GM06990 (cell line): ENCODE data around the gene APBA2.

ENCODE experiments used
- DNase-seq: peaks from one replicate; pipeline ENCODE4 v3.0.0-alpha.2; 2011; ENCODE audit not compliant: insufficient read length; ENCODE audit errors: extremely low read depth
- H3K27me3 ChIP-seq: replicated peaks from 2 replicates; pipeline ENCODE4 v1.6.0; 2011; ENCODE audit warnings: low read length; ENCODE audit not compliant: control insufficient read depth, insufficient read depth
- H3K36me3 ChIP-seq: 2 replicates; pipeline ENCODE4 v1.5.1; 2011; ENCODE audit warnings: low read length; ENCODE audit not compliant: control insufficient read depth, insufficient read depth
- H3K4me3 ChIP-seq: replicated peaks from 2 replicates; pipeline ENCODE4 v1.5.1; 2011; ENCODE audit warnings: low read depth, mild to moderate bottlenecking, control low read depth, low read length
- CTCF ChIP-seq: IDR thresholded peaks from 2 replicates; pipeline ENCODE4 v1.5.1; 2011; ENCODE audit warnings: low read length, control low read depth, mild to moderate bottlenecking, inconsistent platforms; ENCODE audit not compliant: insufficient read depth, poor library complexity, severe bottlenecking

Gene APBA2

DNA sequence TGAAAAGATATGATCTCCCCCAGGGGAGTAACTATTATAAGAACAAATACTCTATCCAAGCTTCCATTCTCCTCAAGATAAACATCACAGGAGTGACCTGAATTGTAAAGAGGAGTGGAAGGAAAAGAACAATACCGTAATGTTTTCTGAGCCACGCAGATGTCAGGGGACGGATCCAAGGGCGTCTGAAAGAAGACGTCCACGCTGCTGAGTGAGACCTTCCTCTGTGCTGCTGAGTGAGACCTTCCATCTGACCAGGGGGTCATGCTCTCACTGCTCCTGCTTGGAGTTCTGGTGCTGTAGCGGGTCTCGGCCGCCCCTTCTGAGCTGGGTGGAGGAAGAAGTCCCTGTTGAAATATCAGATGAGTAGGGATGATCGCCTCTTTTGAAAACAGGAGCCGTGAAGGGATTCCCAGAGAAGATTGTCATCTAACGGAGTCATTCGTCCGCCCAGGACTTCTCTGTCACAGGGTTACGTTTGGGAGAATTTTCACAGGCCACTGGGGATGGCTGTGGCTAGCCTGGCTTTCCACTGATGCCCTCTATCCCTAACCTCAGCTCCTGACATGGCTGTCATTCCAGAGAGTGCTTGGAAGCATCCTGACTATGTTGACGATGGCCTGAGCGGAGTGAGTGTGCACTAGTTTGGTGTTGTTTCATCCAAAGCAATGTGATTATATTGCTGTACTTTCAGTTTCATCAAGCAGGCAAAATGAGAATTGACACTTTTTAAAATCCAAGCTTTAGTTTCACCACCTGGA lies 184.9 kb downstream of the APBA2 start:
- no peaks in the 10 kb centered on the region for H3K27me3 ChIP-seq
- no peak for TF ChIP-seq CTCF
- no peaks in the 10 kb centered on the region for H3K36me3 ChIP-seq
- no peak overlapping the region for H3K4me3 ChIP-seq
- no peak for DNase-seq

- Histone ChIP-seq H3K27me3 (no peaks in the 10 kb centered on the region), H3K36me3 (no peaks in the 10 kb centered on the region), H3K4me3 (no peak overlapping the region)
- no peak for TF ChIP-seq CTCF
- no peak for DNase-seq
Measured at GRCh38 chr15:29071232-29071881, 185.6 kb downstream of the APBA2 start.

DNA sequence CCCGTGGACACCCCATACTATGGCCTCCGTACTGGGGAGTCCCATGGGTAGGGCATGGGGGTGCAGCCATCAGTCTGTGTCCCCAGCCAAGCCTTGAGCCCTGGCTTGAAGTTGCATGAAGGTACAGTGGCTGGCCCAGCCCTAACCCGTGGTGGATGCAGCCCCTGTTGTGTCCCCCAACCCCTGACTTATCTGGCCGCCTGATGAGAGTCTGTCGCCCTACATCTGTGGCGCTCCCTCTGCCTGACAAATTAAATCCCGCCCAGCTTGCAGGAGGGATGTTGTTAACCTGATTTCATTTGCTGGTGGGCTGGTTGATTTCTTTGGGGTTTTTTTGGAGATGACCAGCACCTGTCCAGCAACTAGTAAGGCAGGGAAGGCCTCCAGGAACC lies 186.1 kb downstream of the APBA2 start:
- Histone ChIP-seq H3K4me3 (no peak overlapping the region), H3K27me3 (no peaks in the 10 kb centered on the region), H3K36me3 (no peaks in the 10 kb centered on the region)
- no peak for TF ChIP-seq CTCF
- no peak for DNase-seq

- Histone ChIP-seq H3K4me3 (no peak overlapping the region), H3K36me3 (no peaks in the 10 kb centered on the region), H3K27me3 (0 out of 2 replicates have a peak, but pooled peaks cover 1% of the 10 kb centered on the region)
- no peak for DNase-seq
- TF ChIP-seq CTCF, result no peak
Measured at GRCh38 chr15:29072444-29072843, 186.7 kb downstream of the APBA2 start.

- Histone ChIP-seq H3K27me3 (0 out of 2 replicates have a peak, but pooled peaks cover 1% of the 10 kb centered on the region), H3K36me3 (no peaks in the 10 kb centered on the region), H3K4me3 (no peak overlapping the region)
- no peak for TF ChIP-seq CTCF
- DNase-seq, result no peak
Measured at GRCh38 chr15:29074045-29074444, 188.3 kb downstream of the APBA2 start.

- Histone ChIP-seq H3K4me3 (no peak overlapping the region), H3K36me3 (no peaks in the 10 kb centered on the region), H3K27me3 (0 out of 2 replicates have a peak, but pooled peaks cover 1% of the 10 kb centered on the region)
- no peak for DNase-seq
- TF ChIP-seq CTCF, result no peak
Measured at GRCh38 chr15:29078541-29078940, 192.8 kb downstream of the APBA2 start.
